Activated naive CD8-positive, alpha-beta T cell treated with anti-CD3 and anti-CD28 coated beads, Interleukin-2, amount 10 ng/mL, durations not matched to agents 7 days and 5 days (primary cell): ENCODE measurements around the gene ITGA2. TPM values are rescaled to one million over a fixed set of nuclear protein-coding genes. Genes with fewer than 3 reads are reported as not detected.
A peak's percentile ranks its signal among the peaks of the same experiment; 100 is the strongest.

ENCODE experiments used
- ATAC-seq: fragments of 150-1000 bp; cut with Tn5 transposase; one replicate; pipeline ENCODE4 v1.10.0; 2021; ENCODE audit warnings: low read depth, moderate library complexity
- POLR2A ChIA-PET: fragments of 350-600 bp; sonication (Branson Sonifier 250); formaldehyde crosslinking; loops from one replicate; lab custom pipeline; 2021; ENCODE audit warnings: antibody characterized with exemption; lab: Charles Lee
- DNase-seq: peaks from one replicate; pipeline ENCODE4 v3.0.0; 2021
- H3K27ac Mint-ChIP-seq: one replicate; pipeline ENCODE4 v1.8.0; 2022; ENCODE audit warnings: mild to moderate bottlenecking, mixed read lengths
- H3K27me3 Mint-ChIP-seq: one replicate; pipeline ENCODE4 v1.8.0; 2022; ENCODE audit warnings: mild to moderate bottlenecking, moderate library complexity, mixed read lengths
- H3K36me3 Mint-ChIP-seq: one replicate; pipeline ENCODE4 v1.8.0; 2021; ENCODE audit warnings: mild to moderate bottlenecking, mixed read lengths
- H3K4me1 Mint-ChIP-seq: one replicate; pipeline ENCODE4 v1.8.0; 2021; ENCODE audit warnings: mixed read lengths
- H3K4me3 Mint-ChIP-seq: one replicate; pipeline ENCODE4 v1.8.0; 2022; ENCODE audit warnings: mild to moderate bottlenecking, moderate library complexity, mixed read lengths
- H3K9me3 Mint-ChIP-seq: one replicate; pipeline ENCODE4 v1.8.0; 2021; ENCODE audit warnings: mixed read lengths
- total RNA-seq, 2 experiments: library from RNA; stranded (reverse); gene quantifications; one replicate each; pipeline ENCODE4 v1.2.3, GENCODE V29; 2021

Gene ITGA2
- total RNA-seq, 2 experiments from 2014 or later: 2.0 to 2.5 TPM

- Mint-ChIP-seq H3K9me3 (no peaks in the 10 kb centered on the region), H3K36me3 (peaks cover 31% of the 10 kb centered on the region), H3K27me3 (peaks cover 8% of the 10 kb centered on the region), H3K4me3 (no peak overlapping the region), H3K4me1 (peaks cover 4% of the 10 kb centered on the region), H3K27ac (no peak overlapping the region)
- DNase-seq (no peak), ATAC-seq (no peak)
- POLR2A ChIA-PET: no interaction called here
Measured at GRCh38 chr5:53059281-53059680, 70.1 kb downstream of the ITGA2 start.

GRCh38 chr5:53063176-53063575 lies 74.0 kb downstream of the ITGA2 start:
- Mint-ChIP-seq H3K4me3 (no peak overlapping the region), H3K4me1 (peaks cover 6% of the 10 kb centered on the region), H3K9me3 (no peaks in the 10 kb centered on the region), H3K27ac (no peak overlapping the region), H3K27me3 (peaks cover 2% of the 10 kb centered on the region), H3K36me3 (peaks cover 46% of the 10 kb centered on the region)
- DNase-seq: no peak
- POLR2A ChIA-PET: no interaction called here
- no peak for ATAC-seq

GRCh38 chr5:53063791-53064190 lies 74.6 kb downstream of the ITGA2 start:
- Mint-ChIP-seq H3K36me3 (peaks cover 44% of the 10 kb centered on the region), H3K4me1 (peaks cover 6% of the 10 kb centered on the region), H3K27me3 (no peaks in the 10 kb centered on the region), H3K27ac (no peak overlapping the region), H3K9me3 (no peaks in the 10 kb centered on the region), H3K4me3 (no peak overlapping the region)
- ATAC-seq (no peak), DNase-seq (no peak)
- POLR2A ChIA-PET: no interaction called here

GRCh38 chr5:53066088-53066487 lies 76.9 kb downstream of the ITGA2 start:
- H3K27me3 Mint-ChIP-seq: no peaks in the 10 kb centered on the region

GRCh38 chr5:53067641-53068040 lies 78.5 kb downstream of the ITGA2 start:
- Mint-ChIP-seq H3K27ac (no peak overlapping the region), H3K4me1 (peaks cover 21% of the 10 kb centered on the region), H3K36me3 (peaks cover 35% of the 10 kb centered on the region), H3K27me3 (no peaks in the 10 kb centered on the region), H3K4me3 (no peak overlapping the region), H3K9me3 (no peaks in the 10 kb centered on the region)
- POLR2A ChIA-PET: no interaction called here
- ATAC-seq (no peak), DNase-seq (no peak)

More at GRCh38 chr5:53066088-53066487, 76.9 kb downstream of the ITGA2 start:
- H3K27ac Mint-ChIP-seq: no peak overlapping the region
- ATAC-seq: no peak
- POLR2A ChIA-PET: no interaction called here
- H3K36me3 Mint-ChIP-seq: peaks cover 35% of the 10 kb centered on the region
- peaks cover 18% of the 10 kb centered on the region for H3K4me1 Mint-ChIP-seq
- no peak for DNase-seq
- H3K9me3 Mint-ChIP-seq: no peaks in the 10 kb centered on the region
- no peak overlapping the region for H3K4me3 Mint-ChIP-seq

GRCh38 chr5:53068291-53068836 lies 79.2 kb downstream of the ITGA2 start:
- Mint-ChIP-seq H3K27ac (no peak overlapping the region), H3K4me1 (peaks cover 20% of the 10 kb centered on the region), H3K9me3 (no peaks in the 10 kb centered on the region), H3K36me3 (peaks cover 37% of the 10 kb centered on the region), H3K27me3 (peaks cover 4% of the 10 kb centered on the region), H3K4me3 (no peak overlapping the region)
- DNase-seq: no peak
- no peak for ATAC-seq
- POLR2A ChIA-PET: no interaction called here

- no peaks in the 10 kb centered on the region for H3K9me3 Mint-ChIP-seq
- peaks cover 6% of the 10 kb centered on the region for H3K27me3 Mint-ChIP-seq
- ATAC-seq: peak; percentile 97
- peak overlapping the region; percentile 75 for H3K27ac Mint-ChIP-seq
- peak overlapping the region; percentile 54 for H3K4me3 Mint-ChIP-seq
- DNase-seq: peak; percentile 35
- POLR2A ChIA-PET: interaction anchor here (1.2 to 1.4 kb wide), 3 partner anchors 19 to 271 kb away, joined by 3 to 4 read pairs (median 3); no protein-coding TSS in a partner anchor
- H3K36me3 Mint-ChIP-seq: peaks cover 41% of the 10 kb centered on the region
- peaks cover 22% of the 10 kb centered on the region for H3K4me1 Mint-ChIP-seq
Measured at GRCh38 chr5:53069626-53070025, 80.5 kb downstream of the ITGA2 start.

- Mint-ChIP-seq H3K36me3 (peaks cover 46% of the 10 kb centered on the region), H3K27me3 (peaks cover 6% of the 10 kb centered on the region), H3K9me3 (no peaks in the 10 kb centered on the region), H3K4me3 (no peak overlapping the region), H3K27ac (no peak overlapping the region), H3K4me1 (peaks cover 22% of the 10 kb centered on the region)
- no peak for DNase-seq
- POLR2A ChIA-PET: no interaction called here
- no peak for ATAC-seq
Measured at GRCh38 chr5:53071298-53071697, 82.1 kb downstream of the ITGA2 start.

- H3K27ac Mint-ChIP-seq: no peak overlapping the region
- DNase-seq (no peak), ATAC-seq (no peak)
- H3K9me3 Mint-ChIP-seq: no peaks in the 10 kb centered on the region
- H3K27me3 Mint-ChIP-seq: peaks cover 6% of the 10 kb centered on the region
- H3K4me3 Mint-ChIP-seq: no peak overlapping the region
- POLR2A ChIA-PET: no interaction called here
- H3K4me1 Mint-ChIP-seq: peaks cover 22% of the 10 kb centered on the region
- peaks cover 49% of the 10 kb centered on the region for H3K36me3 Mint-ChIP-seq
Measured at GRCh38 chr5:53071738-53072137, 82.6 kb downstream of the ITGA2 start.

GRCh38 chr5:53073348-53073747 lies 84.2 kb downstream of the ITGA2 start:
- H3K36me3 Mint-ChIP-seq: peaks cover 43% of the 10 kb centered on the region
- DNase-seq (no peak), ATAC-seq (no peak)
- POLR2A ChIA-PET: no interaction called here
- peaks cover 17% of the 10 kb centered on the region for H3K4me1 Mint-ChIP-seq
- no peak overlapping the region for H3K27ac Mint-ChIP-seq
- H3K9me3 Mint-ChIP-seq: no peaks in the 10 kb centered on the region
- no peak overlapping the region for H3K4me3 Mint-ChIP-seq
- H3K27me3 Mint-ChIP-seq: peaks cover 6% of the 10 kb centered on the region

GRCh38 chr5:53076014-53076583 lies 86.9 kb downstream of the ITGA2 start:
- H3K36me3 Mint-ChIP-seq: peaks cover 56% of the 10 kb centered on the region
- ATAC-seq (no peak), DNase-seq (no peak)
- H3K27me3 Mint-ChIP-seq: peaks cover 6% of the 10 kb centered on the region
- no peaks in the 10 kb centered on the region for H3K9me3 Mint-ChIP-seq
- no peak overlapping the region for H3K4me3 Mint-ChIP-seq
- H3K4me1 Mint-ChIP-seq: peaks cover 17% of the 10 kb centered on the region
- H3K27ac Mint-ChIP-seq: no peak overlapping the region
- POLR2A ChIA-PET: no interaction called here

- DNase-seq: no peak
- H3K36me3 Mint-ChIP-seq: peaks cover 52% of the 10 kb centered on the region
- H3K9me3 Mint-ChIP-seq: no peaks in the 10 kb centered on the region
- peak; percentile 75 for ATAC-seq
- H3K27ac Mint-ChIP-seq: peak overlapping the region; percentile 54
- H3K4me1 Mint-ChIP-seq: peaks cover 40% of the 10 kb centered on the region
- POLR2A ChIA-PET: no interaction called here
- no peaks in the 10 kb centered on the region for H3K27me3 Mint-ChIP-seq
- no peak overlapping the region for H3K4me3 Mint-ChIP-seq
Measured at GRCh38 chr5:53080271-53080670, 91.1 kb downstream of the ITGA2 start.

- H3K27me3 Mint-ChIP-seq: no peaks in the 10 kb centered on the region
- ATAC-seq (no peak), DNase-seq (no peak)
- H3K9me3 Mint-ChIP-seq: no peaks in the 10 kb centered on the region
- peaks cover 37% of the 10 kb centered on the region for H3K36me3 Mint-ChIP-seq
- no peak overlapping the region for H3K27ac Mint-ChIP-seq
- POLR2A ChIA-PET: no interaction called here
- peaks cover 45% of the 10 kb centered on the region for H3K4me1 Mint-ChIP-seq
- peak overlapping the region; percentile 10 for H3K4me3 Mint-ChIP-seq
Measured at GRCh38 chr5:53083927-53084326, 94.8 kb downstream of the ITGA2 start.

- peaks cover 34% of the 10 kb centered on the region for H3K36me3 Mint-ChIP-seq
- peaks cover 49% of the 10 kb centered on the region for H3K4me1 Mint-ChIP-seq
- POLR2A ChIA-PET: no interaction called here
- ATAC-seq: no peak
- no peaks in the 10 kb centered on the region for H3K9me3 Mint-ChIP-seq
- peak overlapping the region; percentile 63 for H3K4me3 Mint-ChIP-seq
- peak overlapping the region; percentile 64 for H3K27ac Mint-ChIP-seq
- H3K27me3 Mint-ChIP-seq: no peaks in the 10 kb centered on the region
- no peak for DNase-seq
Measured at GRCh38 chr5:53084546-53085255, 95.5 kb downstream of the ITGA2 start.
